B cell (primary cell): Measurements from ENCODE around the gene SWSAP1. TPM values are rescaled to one million over a fixed set of nuclear protein-coding genes. Genes with fewer than 3 reads are reported as not detected.

ENCODE experiments used
- ATAC-seq: fragments of 200-7000 bp; cut with Tn5 transposase; one replicate; pipeline ENCODE4 v1.10.0; 2021; ENCODE audit warnings: low read depth, mild to moderate bottlenecking, moderate number of reproducible peaks, moderate library complexity
- CTCF ChIA-PET: fragments of 350-600 bp; sonication (Branson Sonifier 250); formaldehyde crosslinking; loops from one replicate; lab custom pipeline; 2021; ENCODE audit warnings: antibody characterized with exemption, inconsistent platforms; lab: Charles Lee
- POLR2A ChIA-PET: fragments of 350-600 bp; sonication (Branson Sonifier 250); formaldehyde crosslinking; loops from one replicate; lab custom pipeline; 2021; ENCODE audit warnings: antibody characterized with exemption; lab: Charles Lee
- DNase-seq: peaks from one replicate; pipeline ENCODE4 v3.0.0; 2013
- H2AFZ ChIP-seq: 2 replicates; pipeline ENCODE4 v1.6.1; 2012; ENCODE audit warnings: mild to moderate bottlenecking, low read depth, low read length; ENCODE audit not compliant: insufficient read depth, poor library complexity, severe bottlenecking
- H3K27ac ChIP-seq, 2 donors: 1 replicate in 1 of 2; 2 replicates in 1 of 2; pipeline ENCODE4 v1.5.1; 2012 to 2013; ENCODE audit warnings: low read length in 2 of 2, mild to moderate bottlenecking in 2 of 2, moderate library complexity in 1 of 2
- H3K27me3 ChIP-seq, 4 experiments: fragments of 200-600 bp in 1 of 4; sonication (generic) in 1 of 4; replicated peaks in 1 of 4; 1 replicate in 2 of 4; 2 replicates in 2 of 4; pipeline versions ENCODE4 v1.6.1 to v1.7.0; 2013 to 2016; ENCODE audit warnings: low read length in 3 of 4, mild to moderate bottlenecking in 2 of 4, mixed read lengths in 1 of 4, moderate library complexity in 1 of 4; ENCODE audit not compliant: insufficient read depth in 4 of 4, control insufficient read depth in 3 of 4; ENCODE audit errors: control extremely low read depth in 1 of 4
- H3K36me3 ChIP-seq, 2 experiments: replicated peaks in 1 of 2; 1 replicate in 1 of 2; 2 replicates in 1 of 2; pipeline versions ENCODE4 v1.6.1 to v1.7.1; 2013; ENCODE audit warnings: low read length in 1 of 2; ENCODE audit not compliant: insufficient read depth in 2 of 2, control insufficient read depth in 1 of 2; ENCODE audit errors: control extremely low read depth in 1 of 2, extremely low read depth in 1 of 2
- H3K4me1 ChIP-seq, 2 donors: fragments of 200-600 bp in 1 of 2; sonication (generic) in 1 of 2; 1 replicate in 1 of 2; 2 replicates in 1 of 2; pipeline versions ENCODE4 v1.5.1 to v1.6.1; 2013 to 2017; ENCODE audit warnings: low read length in 2 of 2; ENCODE audit not compliant: control insufficient read depth in 2 of 2, insufficient read depth in 2 of 2
- H3K4me2 ChIP-seq: replicated peaks from 2 replicates; pipeline ENCODE3; 2012; ENCODE audit warnings: mild to moderate bottlenecking, low read depth, low read length; ENCODE audit not compliant: poor library complexity, severe bottlenecking
- H3K4me3 ChIP-seq, 5 experiments: fragments of 200-600 bp in 1 of 5; sonication (generic) in 1 of 5; 1 replicate in 3 of 5; 2 replicates in 2 of 5; pipeline versions ENCODE4 v1.5.1 to v1.7.0; 2011 to 2016; ENCODE audit warnings: low read length in 4 of 5, mild to moderate bottlenecking in 4 of 5, low read depth in 2 of 5, control low read depth in 1 of 5, moderate library complexity in 1 of 5; ENCODE audit not compliant: insufficient read depth in 1 of 5; ENCODE audit errors: control extremely low read depth in 1 of 5, extremely low read depth in 1 of 5
- H3K79me2 ChIP-seq: fragments of 200-600 bp; sonication (generic); one replicate; pipeline ENCODE4 v1.6.0; 2016; ENCODE audit warnings: low read length; ENCODE audit not compliant: control insufficient read depth, insufficient read depth
- H3K9ac ChIP-seq: fragments of 200-600 bp; sonication (generic); 2 replicates; pipeline ENCODE4 v1.6.1; 2017; ENCODE audit warnings: mild to moderate bottlenecking, low read length, moderate library complexity
- H3K9me3 ChIP-seq, 3 donors: one replicate each; pipeline versions ENCODE4 v1.6.1 to v1.7.1; 2013; ENCODE audit warnings: low read length in 2 of 3; ENCODE audit not compliant: control insufficient read depth in 2 of 3, insufficient read depth in 1 of 3; ENCODE audit errors: control extremely low read depth in 1 of 3
- H4K20me1 ChIP-seq: 2 replicates; pipeline ENCODE4 v1.6.0; 2012; ENCODE audit warnings: mild to moderate bottlenecking, low read length; ENCODE audit not compliant: insufficient read depth, control insufficient read depth, poor library complexity, severe bottlenecking
- H3K27ac Mint-ChIP-seq: one replicate; pipeline ENCODE4 v1.8.0; 2021; ENCODE audit warnings: mixed read lengths
- H3K27me3 Mint-ChIP-seq: one replicate; pipeline ENCODE4 v1.8.0; 2021; ENCODE audit warnings: mixed read lengths
- H3K4me1 Mint-ChIP-seq: one replicate; pipeline ENCODE4 v1.8.0; 2021; ENCODE audit warnings: mixed read lengths
- H3K4me3 Mint-ChIP-seq: one replicate; pipeline ENCODE4 v1.8.0; 2021; ENCODE audit warnings: mixed read lengths
- H3K9me3 Mint-ChIP-seq: one replicate; pipeline ENCODE4 v1.8.0; 2022; ENCODE audit warnings: mixed read lengths; ENCODE audit not compliant: insufficient read depth
- CTCF ChIP-seq: fragments of 200-600 bp; IDR thresholded peaks from one replicate; pipeline ENCODE4 v1.8.0; 2022; ENCODE audit warnings: antibody characterized with exemption, mild to moderate bottlenecking
- EZH2 ChIP-seq: IDR thresholded peaks from 2 replicates; pipeline ENCODE4 v1.6.1; 2012; ENCODE audit warnings: borderline replicate concordance, low read depth, mild to moderate bottlenecking, moderate library complexity, low read length; ENCODE audit not compliant: insufficient read depth, poor library complexity, severe bottlenecking
- WGBS: methylation state at CpG from one replicate; pipeline ENCODE4 v1.1.5; 2013; ENCODE audit warnings: missing lambda C conversion rate; ENCODE audit not compliant: insufficient coverage; 5-methylcytosine and 5-hydroxymethylcytosine counted together
- intact Hi-C: fragments of 100-400 bp; cut with micrococcal nuclease; formaldehyde crosslinking; loops from one replicate; pipeline ENCODE4 v1.10.0; 2022
- polyA plus RNA-seq: library from polyadenylated mRNA; depleted of rRNA; stranded (reverse); fragments of >200 nt; gene quantifications from 2 replicates; pipeline ENCODE4 v1.2.3, GENCODE V29; 2012
- total RNA-seq, 2 donors: library from RNA; stranded (reverse); fragments of 120-200 nt in 1 of 2; gene quantifications; 1 replicate in 1 of 2; 2 replicates in 1 of 2; pipeline versions ENCODE4 v1.2.3 to v1.2.4, GENCODE V29; 2013 to 2022

SWSAP1 gene
- total and polyA plus RNA-seq, 2 donors (not counting 1 experiment from before 2014, with no cell fraction given) = 5.0 to 7.6 TPM

GRCh38 chr19:11361037-11361770, 13.3 kb upstream of the SWSAP1 start:
- 94% methylated on average over 43 of the region's 43 CpGs for WGBS
- CTCF ChIA-PET = interaction anchor here (0.7 kb wide), 1 partner anchor 237 kb away, joined by 3 read pairs; no protein-coding TSS in a partner anchor
- intact Hi-C loops = no loop called here

More at GRCh38 chr19:11361037-11361770, 13.3 kb upstream of the SWSAP1 start:
- POLR2A ChIA-PET = interaction anchor here (0.6 kb wide), 1 partner anchor 289 kb away, joined by 9 read pairs; no protein-coding TSS in a partner anchor
- Histone ChIP-seq H3K4me1 (no peaks in the 10 kb centered on the region), H3K9ac (no peak overlapping the region), H3K36me3 (peaks cover 0 to 9% of the 10 kb centered on the region in 2 experiments), H2AFZ (no peak overlapping the region), H3K27me3 (peaks cover 0 to 4% (median 0%) of the 10 kb centered on the region in 4 experiments), H3K4me2 (no peak overlapping the region), H4K20me1 (no peaks in the 10 kb centered on the region), H3K4me3 (no peak overlapping the region), H3K9me3 (no peaks in the 10 kb centered on the region), H3K79me2 (no peaks in the 10 kb centered on the region), H3K27ac (no peak overlapping the region)
- peaks cover 2% of the 10 kb centered on the region for H3K4me1 Mint-ChIP-seq
- H3K27ac Mint-ChIP-seq = no peak overlapping the region
- no peak for TF ChIP-seq EZH2
- TF ChIP-seq CTCF = no peak
- ATAC-seq (no peak), DNase-seq (no peak)
- H3K9me3 Mint-ChIP-seq = no peaks in the 10 kb centered on the region
- peaks cover 3% of the 10 kb centered on the region for H3K27me3 Mint-ChIP-seq
- H3K4me3 Mint-ChIP-seq = no peak overlapping the region
